Activated T-cell treated with anti-CD3 and anti-CD28 coated beads, Interleukin-2, amount 50 U/mL, for 72 hours (primary cell): Measurements from ENCODE around the gene CDCP1. TPM values are rescaled to one million over a fixed set of nuclear protein-coding genes. Genes with fewer than 3 reads are reported as not detected.

Experiments
- ATAC-seq, 2 donors: fragments of 150-1000 bp; cut with Tn5 transposase; replicated peaks in 1 of 2; 2 replicates each; pipeline ENCODE4 v1.10.0; 2021; ENCODE audit warnings: moderate library complexity in 2 of 2, mild to moderate bottlenecking in 1 of 2
- DNase-seq, 2 donors: peaks; one replicate each; pipeline ENCODE4 v3.0.0; 2021 to 2022; ENCODE audit warnings: mixed read lengths in 1 of 2
- H3K27ac Mint-ChIP-seq: one replicate; pipeline ENCODE4 v1.8.0; 2022; ENCODE audit warnings: mild to moderate bottlenecking, moderate library complexity, mixed read lengths
- H3K27me3 Mint-ChIP-seq: one replicate; pipeline ENCODE4 v1.8.0; 2022; ENCODE audit warnings: low read depth, mixed read lengths
- H3K36me3 Mint-ChIP-seq, 2 donors: one replicate each; pipeline ENCODE4 v1.8.0; 2022; ENCODE audit warnings: mixed read lengths in 2 of 2, mild to moderate bottlenecking in 1 of 2; ENCODE audit not compliant: insufficient read depth in 2 of 2
- H3K4me1 Mint-ChIP-seq: one replicate; pipeline ENCODE4 v1.8.0; 2022; ENCODE audit warnings: low read depth, mixed read lengths
- H3K4me3 Mint-ChIP-seq, 2 donors: one replicate each; pipeline ENCODE4 v1.8.0; 2022; ENCODE audit warnings: mild to moderate bottlenecking in 2 of 2, mixed read lengths in 2 of 2, moderate library complexity in 2 of 2
- H3K9me3 Mint-ChIP-seq, 2 donors: one replicate each; pipeline ENCODE4 v1.8.0; 2022; ENCODE audit warnings: mixed read lengths in 2 of 2
- total RNA-seq, 2 donors: library from RNA; stranded (reverse); gene quantifications; one replicate each; pipeline ENCODE4 v1.2.3, GENCODE V29; 2022

CDCP1 gene
- total RNA-seq, 2 donors from 2014 or later, result 1.2 to 2.8 TPM

GRCh38 chr3:45106874-45107273 is 39.3 kb downstream of the CDCP1 start:
- H3K4me3 Mint-ChIP-seq, result peak overlapping the region in 1 of 2 donors; percentile 7
- H3K9me3 Mint-ChIP-seq, result peaks cover 0 to 3% of the 10 kb centered on the region in 2 donors
- H3K27ac Mint-ChIP-seq, result no peak overlapping the region
- peaks cover 16% of the 10 kb centered on the region for H3K27me3 Mint-ChIP-seq
- DNase-seq, result no peak
- peaks cover 63% of the 10 kb centered on the region for H3K4me1 Mint-ChIP-seq
- peaks cover 3 to 5% of the 10 kb centered on the region in 2 donors for H3K36me3 Mint-ChIP-seq
- ATAC-seq, result no peak

DNA sequence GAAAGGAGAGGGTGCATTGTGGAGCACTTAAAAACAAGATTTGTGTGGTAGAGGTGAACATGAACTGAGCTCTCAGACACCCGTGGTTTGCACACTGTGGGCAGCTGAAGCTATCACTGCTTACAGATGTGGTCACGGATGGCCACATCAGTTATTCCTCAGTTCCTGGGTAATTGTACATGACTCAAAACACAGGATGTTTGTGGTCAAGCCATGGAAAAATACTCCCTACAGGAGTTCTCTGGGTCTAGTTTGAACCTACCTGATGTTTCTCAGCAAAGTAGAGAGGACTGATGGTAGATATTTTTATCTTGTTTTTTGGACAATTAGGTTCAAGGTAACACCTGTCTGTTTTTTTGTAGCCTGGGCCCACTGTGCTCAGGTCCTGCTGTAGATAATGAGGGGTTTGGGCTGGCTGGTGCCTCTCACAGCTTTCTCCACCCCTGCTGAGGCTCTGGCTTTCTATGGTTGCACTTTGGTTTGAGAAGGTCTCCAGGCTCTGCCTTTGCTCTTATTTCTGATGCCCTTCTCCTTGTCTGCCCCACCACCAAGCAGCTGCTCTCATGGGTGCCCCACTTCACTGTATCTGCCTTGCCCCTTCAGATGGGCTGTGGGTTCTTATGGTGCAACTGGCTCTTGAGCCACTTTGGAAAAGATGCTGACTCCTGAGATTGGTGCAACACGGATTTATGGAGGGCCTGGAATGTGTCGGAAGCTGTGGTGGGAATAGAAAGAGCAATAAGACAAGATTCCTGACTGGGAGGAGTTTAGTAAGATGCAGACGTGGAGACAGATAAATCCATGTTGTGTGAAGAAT is 40.1 kb downstream of the CDCP1 start:
- peaks cover 16% of the 10 kb centered on the region for H3K27me3 Mint-ChIP-seq

GRCh38 chr3:45104715-45105711 is 41.2 kb downstream of the CDCP1 start:
- Mint-ChIP-seq H3K36me3 (peaks cover 2 to 5% of the 10 kb centered on the region in 2 donors), H3K27ac (peak overlapping the region; percentile 43), H3K4me3 (peak overlapping the region; percentile 13 to 64), H3K9me3 (peaks cover 0 to 3% of the 10 kb centered on the region in 2 donors), H3K27me3 (peaks cover 26% of the 10 kb centered on the region), H3K4me1 (peaks cover 69% of the 10 kb centered on the region)
- peak in 1 of 2 donors; percentile 22 for ATAC-seq
- no peak for DNase-seq

More for the DNA sequence above, 40.1 kb downstream of the CDCP1 start:
- Mint-ChIP-seq H3K4me3 (peak overlapping the region; percentile 49 to 64), H3K36me3 (peaks cover 2 to 5% of the 10 kb centered on the region in 2 donors), H3K9me3 (peaks cover 0 to 3% of the 10 kb centered on the region in 2 donors), H3K4me1 (peaks cover 68% of the 10 kb centered on the region), H3K27ac (peak overlapping the region; percentile 43)
- peak; percentile 73 to 85 for DNase-seq
- ATAC-seq, result peak; percentile 88 to 95

DNA sequence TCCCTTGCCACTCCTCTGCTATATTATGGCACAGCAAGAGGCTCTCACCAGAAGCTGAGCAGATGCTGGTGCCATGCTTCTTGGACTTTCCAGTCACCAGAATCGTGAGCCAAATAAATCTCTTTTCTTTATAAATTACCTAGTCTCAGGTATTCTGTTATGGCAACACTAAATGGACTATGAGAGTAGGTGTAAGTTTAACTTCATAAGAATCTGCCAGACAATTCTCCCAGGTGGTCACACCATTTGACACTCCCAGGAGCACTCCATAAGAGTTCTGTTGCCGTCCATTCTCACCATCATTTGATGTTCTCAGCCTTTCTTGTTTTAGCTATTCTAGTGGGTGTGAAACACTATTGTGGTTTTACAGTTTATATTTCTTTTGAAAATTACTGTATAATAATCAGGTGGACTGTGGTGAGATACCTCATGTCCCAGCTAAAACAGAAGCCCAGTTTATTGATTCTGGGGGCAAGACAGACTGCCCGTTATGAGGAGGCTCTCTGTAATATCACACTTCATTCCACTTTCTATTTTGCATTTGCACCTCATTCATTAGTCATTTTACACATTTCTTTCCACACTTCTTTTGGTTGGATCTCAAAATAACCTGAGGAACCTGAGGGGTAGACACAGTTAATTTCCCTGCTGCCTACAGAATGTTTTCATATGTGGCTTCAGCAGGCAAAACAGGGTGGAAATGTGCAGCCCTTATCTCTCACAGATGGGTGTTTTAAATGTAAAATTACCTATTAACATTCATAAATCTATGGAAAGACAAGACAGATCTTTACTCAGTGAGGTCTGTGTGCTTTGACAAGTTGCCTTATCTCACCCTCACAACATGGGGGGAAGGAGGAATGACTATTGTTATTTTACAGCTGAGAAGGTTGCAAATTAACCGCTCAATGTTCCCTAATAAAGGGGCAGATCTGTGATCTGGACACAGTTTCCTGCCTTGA is 42.1 kb downstream of the CDCP1 start:
- Mint-ChIP-seq H3K36me3 (peaks cover 2 to 4% of the 10 kb centered on the region in 2 donors), H3K27me3 (peaks cover 36% of the 10 kb centered on the region), H3K4me3 (no peak overlapping the region), H3K4me1 (peaks cover 60% of the 10 kb centered on the region), H3K27ac (no peak overlapping the region), H3K9me3 (peaks cover 0 to 3% of the 10 kb centered on the region in 2 donors)
- DNase-seq (no peak), ATAC-seq (no peak)

DNA sequence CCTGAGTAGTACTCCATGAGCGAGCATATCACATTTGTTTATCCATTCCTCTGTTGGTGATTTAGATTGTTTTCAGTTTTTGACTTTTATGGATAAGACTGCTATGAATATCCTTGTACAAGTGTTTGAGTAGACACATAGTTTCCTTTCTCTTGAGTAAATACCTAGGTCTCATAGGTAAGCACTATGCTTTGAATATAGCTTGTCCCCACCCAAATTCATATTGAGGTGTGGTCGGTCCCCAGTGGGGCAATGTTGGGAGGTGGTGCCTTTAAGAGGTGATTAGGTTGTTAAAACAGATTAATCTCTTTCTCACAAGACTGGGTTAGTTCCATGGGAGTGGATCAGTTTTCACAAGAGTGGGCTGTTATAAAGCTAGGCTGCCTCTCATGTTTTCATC is 42.8 kb downstream of the CDCP1 start:
- H3K4me1 Mint-ChIP-seq, result peaks cover 59% of the 10 kb centered on the region
- peak overlapping the region; percentile 6 for H3K27ac Mint-ChIP-seq
- DNase-seq, result no peak
- no peak for ATAC-seq
- H3K4me3 Mint-ChIP-seq, result no peak overlapping the region
- H3K27me3 Mint-ChIP-seq, result peaks cover 43% of the 10 kb centered on the region
- H3K36me3 Mint-ChIP-seq, result peaks cover 2 to 4% of the 10 kb centered on the region in 2 donors
- peaks cover 0 to 3% of the 10 kb centered on the region in 2 donors for H3K9me3 Mint-ChIP-seq

DNA sequence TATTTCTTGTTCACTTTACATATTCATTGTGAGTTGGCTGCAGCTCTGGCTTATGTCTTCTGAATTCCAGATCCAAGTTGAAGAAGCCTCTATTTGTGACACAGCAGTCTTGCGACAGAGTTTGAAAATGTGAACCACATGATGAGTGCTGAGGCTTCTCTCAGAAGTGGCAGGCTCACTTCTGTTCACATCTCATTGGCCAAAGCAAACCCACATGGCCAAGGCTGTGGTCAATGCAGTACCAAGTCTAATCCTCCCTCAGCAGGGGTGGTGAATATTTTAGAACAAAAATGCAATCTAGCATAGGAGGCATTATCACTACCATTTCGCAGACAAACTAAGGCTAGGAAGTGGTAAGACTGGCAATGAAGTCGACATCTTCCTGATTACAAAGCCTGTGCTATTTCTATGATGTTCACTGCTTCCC is 45.2 kb downstream of the CDCP1 start:
- H3K36me3 Mint-ChIP-seq, result peaks cover 2 to 3% of the 10 kb centered on the region in 2 donors
- H3K4me3 Mint-ChIP-seq, result no peak overlapping the region
- DNase-seq (peak in 1 of 2 donors; percentile 14), ATAC-seq (peak in 1 of 2 donors; percentile 44)
- peaks cover 42% of the 10 kb centered on the region for H3K4me1 Mint-ChIP-seq
- peaks cover 45% of the 10 kb centered on the region for H3K27me3 Mint-ChIP-seq
- no peak overlapping the region for H3K27ac Mint-ChIP-seq
- H3K9me3 Mint-ChIP-seq, result peaks cover 0 to 3% of the 10 kb centered on the region in 2 donors

DNA sequence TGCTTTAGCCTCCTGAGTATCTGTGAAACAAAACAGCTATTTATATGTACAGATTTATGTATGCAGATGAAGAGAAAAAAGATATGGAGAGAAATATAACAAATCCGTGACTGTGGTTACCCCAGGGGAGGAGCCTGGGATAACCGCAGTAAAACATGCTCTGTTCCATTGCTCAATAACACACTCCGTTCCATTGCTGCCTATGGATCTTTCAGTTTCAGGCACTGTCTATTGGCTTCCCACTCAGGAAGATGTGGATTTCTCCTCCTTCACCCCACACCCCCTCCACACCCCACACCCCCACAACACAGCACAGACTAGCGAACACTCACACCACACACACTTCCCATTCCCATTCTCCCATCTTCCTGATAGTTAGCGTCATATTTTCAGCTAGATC is 47.9 kb downstream of the CDCP1 start:
- peaks cover 0 to 3% of the 10 kb centered on the region in 2 donors for H3K36me3 Mint-ChIP-seq
- no peak overlapping the region for H3K27ac Mint-ChIP-seq
- DNase-seq, result no peak
- no peak for ATAC-seq
- no peak overlapping the region for H3K4me3 Mint-ChIP-seq
- H3K4me1 Mint-ChIP-seq, result peaks cover 19% of the 10 kb centered on the region
- peaks cover 34% of the 10 kb centered on the region for H3K27me3 Mint-ChIP-seq
- H3K9me3 Mint-ChIP-seq, result peaks cover 0 to 3% of the 10 kb centered on the region in 2 donors

DNA sequence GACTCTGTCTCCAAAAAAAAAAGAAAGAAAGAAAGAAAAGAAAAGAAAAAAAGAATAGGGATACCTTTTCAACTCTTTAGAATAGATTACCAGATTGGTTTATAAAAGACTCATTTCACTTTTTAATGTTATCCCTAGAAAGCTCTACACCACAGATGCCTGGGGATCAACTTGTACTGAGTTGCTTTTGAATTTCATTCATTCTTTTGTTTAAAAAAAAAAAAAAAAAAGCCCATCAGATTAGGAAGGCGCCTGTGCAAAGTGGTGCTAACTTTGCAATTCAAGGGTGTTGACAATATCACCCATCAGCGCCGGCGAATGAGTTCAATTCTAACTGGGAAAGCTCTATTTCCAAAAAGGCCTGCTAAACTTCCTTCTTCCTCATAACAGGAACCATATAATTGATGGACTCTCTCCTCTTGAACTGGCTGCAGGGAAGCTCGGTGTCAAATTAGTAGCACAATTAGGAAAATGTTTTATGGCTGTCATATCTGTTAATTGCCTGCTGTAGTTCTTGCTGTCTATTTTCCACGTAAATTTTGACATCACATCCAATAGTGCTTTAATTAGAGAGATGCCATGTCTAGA is 48.8 kb downstream of the CDCP1 start:
- Mint-ChIP-seq H3K4me1 (peaks cover 19% of the 10 kb centered on the region), H3K27me3 (peaks cover 29% of the 10 kb centered on the region), H3K9me3 (no peaks in the 10 kb centered on the region), H3K36me3 (no peaks in the 10 kb centered on the region), H3K27ac (no peak overlapping the region), H3K4me3 (no peak overlapping the region)
- ATAC-seq (no peak), DNase-seq (no peak)

DNA sequence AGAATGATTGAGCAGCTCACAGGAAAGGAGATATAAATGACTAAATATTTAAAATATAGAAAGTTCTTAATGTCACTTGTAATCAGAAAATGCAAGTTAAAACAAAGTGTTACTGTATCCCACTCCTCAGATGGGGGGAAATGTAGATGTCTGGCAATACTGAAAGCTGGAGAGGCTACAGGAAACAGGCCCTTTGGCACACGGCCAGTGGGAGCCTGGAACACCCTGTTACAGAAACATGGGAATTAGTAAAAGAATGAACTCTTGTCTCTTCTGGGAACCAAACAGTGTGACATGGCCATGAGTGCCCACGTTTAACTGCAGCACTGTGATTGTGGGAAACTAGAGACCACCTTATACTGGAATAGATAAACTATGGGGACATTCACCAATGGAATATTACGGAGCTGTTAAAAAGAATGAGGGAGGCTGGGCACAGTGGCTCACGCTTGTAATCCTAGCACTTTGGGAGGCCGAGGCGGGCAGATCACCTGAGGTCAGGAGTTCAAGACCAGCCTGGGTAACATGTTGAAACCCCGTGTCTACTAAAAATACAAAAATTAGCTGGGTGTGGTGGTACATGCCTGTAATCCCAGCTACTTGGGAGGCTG is 50.2 kb downstream of the CDCP1 start:
- Mint-ChIP-seq H3K36me3 (no peaks in the 10 kb centered on the region), H3K27ac (no peak overlapping the region), H3K27me3 (peaks cover 29% of the 10 kb centered on the region), H3K9me3 (no peaks in the 10 kb centered on the region), H3K4me1 (peaks cover 15% of the 10 kb centered on the region), H3K4me3 (no peak overlapping the region)
- ATAC-seq (no peak), DNase-seq (no peak)

GRCh38 chr3:45093176-45093575 is 53.0 kb downstream of the CDCP1 start:
- DNase-seq (no peak), ATAC-seq (no peak)
- no peak overlapping the region for H3K27ac Mint-ChIP-seq
- peaks cover 11% of the 10 kb centered on the region for H3K4me1 Mint-ChIP-seq
- no peaks in the 10 kb centered on the region for H3K9me3 Mint-ChIP-seq
- no peak overlapping the region for H3K4me3 Mint-ChIP-seq
- H3K36me3 Mint-ChIP-seq, result no peaks in the 10 kb centered on the region
- H3K27me3 Mint-ChIP-seq, result peaks cover 1% of the 10 kb centered on the region

DNA sequence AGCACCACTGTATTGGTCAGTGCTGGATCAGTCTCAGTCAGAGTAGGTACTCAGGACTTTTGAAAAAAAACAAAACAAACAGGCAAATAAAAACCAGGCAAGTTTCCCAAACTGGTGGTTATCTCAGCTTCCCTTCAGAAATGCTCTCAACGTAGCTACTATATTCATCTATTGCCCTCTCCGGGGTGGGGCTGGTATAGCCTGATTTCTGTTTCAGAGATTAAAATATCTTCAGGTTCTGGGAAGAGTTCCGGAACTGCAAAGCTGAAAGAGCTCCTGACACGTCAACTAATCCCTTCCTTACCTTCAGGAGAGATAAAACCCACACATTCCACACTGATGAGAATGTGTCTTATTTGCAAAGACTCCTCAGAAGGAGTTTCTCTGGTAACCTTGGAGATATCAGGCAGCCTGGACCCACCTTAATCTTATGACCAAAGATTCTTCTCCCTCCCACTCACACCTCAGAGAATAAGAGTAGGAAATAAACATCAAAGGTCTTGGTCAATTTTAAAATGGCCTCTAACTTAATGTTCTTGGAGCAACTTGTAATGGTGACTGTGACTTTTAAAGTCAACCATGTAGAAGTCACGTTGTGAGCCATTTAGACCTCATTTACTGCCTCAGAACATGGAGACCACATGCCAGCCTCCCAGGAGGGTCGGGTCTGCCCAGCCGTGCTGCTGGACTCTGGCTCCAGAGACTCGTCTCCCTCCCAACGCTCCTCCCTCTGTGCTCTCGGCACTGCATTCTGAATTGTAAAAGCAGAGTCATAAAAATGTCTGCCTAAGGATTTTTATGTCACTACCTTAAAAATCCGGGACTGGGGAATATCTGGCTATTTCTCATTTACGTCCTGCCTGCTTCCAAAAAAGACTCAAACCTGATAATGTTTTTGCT is 53.8 kb downstream of the CDCP1 start:
- H3K27me3 Mint-ChIP-seq, result no peaks in the 10 kb centered on the region
- H3K36me3 Mint-ChIP-seq, result no peaks in the 10 kb centered on the region

More for the DNA sequence above, 53.8 kb downstream of the CDCP1 start:
- no peak overlapping the region for H3K4me3 Mint-ChIP-seq
- H3K4me1 Mint-ChIP-seq, result peaks cover 11% of the 10 kb centered on the region
- no peak for ATAC-seq
- H3K9me3 Mint-ChIP-seq, result no peaks in the 10 kb centered on the region
- H3K27ac Mint-ChIP-seq, result no peak overlapping the region
- DNase-seq, result no peak
